Measurements from ENCODE around the gene MRC2. TPM values are rescaled to one million over a fixed set of nuclear protein-coding genes. Genes with fewer than 3 reads are reported as not detected.

The MRC2 gene
- total RNA-seq, 2 experiments from 2014 or later = 6.2 to 8.9 TPM

DNA sequence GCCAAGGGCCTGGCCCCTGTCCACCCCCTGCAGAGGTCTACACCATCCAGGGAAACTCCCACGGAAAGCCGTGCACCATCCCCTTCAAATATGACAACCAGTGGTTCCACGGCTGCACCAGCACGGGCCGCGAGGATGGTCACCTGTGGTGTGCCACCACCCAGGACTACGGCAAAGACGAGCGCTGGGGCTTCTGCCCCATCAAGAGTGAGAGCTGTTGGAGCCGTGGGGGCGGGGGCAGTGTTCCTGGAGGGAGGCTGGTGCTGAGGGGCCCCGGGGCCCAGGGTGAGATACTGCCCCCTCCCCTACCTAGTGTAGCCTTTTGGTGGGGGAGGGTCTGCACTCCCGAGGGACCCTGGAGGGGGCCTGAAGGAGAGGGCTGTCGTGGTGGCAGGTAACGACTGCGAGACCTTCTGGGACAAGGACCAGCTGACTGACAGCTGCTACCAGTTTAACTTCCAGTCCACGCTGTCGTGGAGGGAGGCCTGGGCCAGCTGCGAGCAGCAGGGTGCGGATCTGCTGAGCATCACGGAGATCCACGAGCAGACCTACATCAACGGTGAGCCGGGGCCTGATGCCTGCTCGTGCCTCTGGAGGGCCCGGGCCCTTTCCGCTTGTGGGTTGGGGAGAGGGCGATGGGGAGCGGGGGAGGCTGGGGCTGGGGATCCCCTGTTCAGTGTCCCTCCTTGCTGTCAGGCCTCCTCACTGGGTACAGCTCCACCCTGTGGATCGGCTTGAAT is 38.8 kb downstream of the MRC2 start:
- H3K4me3 Mint-ChIP-seq = no peak overlapping the region
- no peaks in the 10 kb centered on the region for H3K4me1 Mint-ChIP-seq
- H3K36me3 Mint-ChIP-seq (ENCODE audit: low read depth) = peaks cover 2% of the 10 kb centered on the region
- ChIA-PET CTCF (no interaction called here), POLR2A (no interaction called here)
- peaks cover 3% of the 10 kb centered on the region for H3K9me3 Mint-ChIP-seq
- no peak overlapping the region for H3K27ac Mint-ChIP-seq
- DNase-seq = no peak
- peaks cover 3% of the 10 kb centered on the region for H3K27me3 Mint-ChIP-seq

DNA sequence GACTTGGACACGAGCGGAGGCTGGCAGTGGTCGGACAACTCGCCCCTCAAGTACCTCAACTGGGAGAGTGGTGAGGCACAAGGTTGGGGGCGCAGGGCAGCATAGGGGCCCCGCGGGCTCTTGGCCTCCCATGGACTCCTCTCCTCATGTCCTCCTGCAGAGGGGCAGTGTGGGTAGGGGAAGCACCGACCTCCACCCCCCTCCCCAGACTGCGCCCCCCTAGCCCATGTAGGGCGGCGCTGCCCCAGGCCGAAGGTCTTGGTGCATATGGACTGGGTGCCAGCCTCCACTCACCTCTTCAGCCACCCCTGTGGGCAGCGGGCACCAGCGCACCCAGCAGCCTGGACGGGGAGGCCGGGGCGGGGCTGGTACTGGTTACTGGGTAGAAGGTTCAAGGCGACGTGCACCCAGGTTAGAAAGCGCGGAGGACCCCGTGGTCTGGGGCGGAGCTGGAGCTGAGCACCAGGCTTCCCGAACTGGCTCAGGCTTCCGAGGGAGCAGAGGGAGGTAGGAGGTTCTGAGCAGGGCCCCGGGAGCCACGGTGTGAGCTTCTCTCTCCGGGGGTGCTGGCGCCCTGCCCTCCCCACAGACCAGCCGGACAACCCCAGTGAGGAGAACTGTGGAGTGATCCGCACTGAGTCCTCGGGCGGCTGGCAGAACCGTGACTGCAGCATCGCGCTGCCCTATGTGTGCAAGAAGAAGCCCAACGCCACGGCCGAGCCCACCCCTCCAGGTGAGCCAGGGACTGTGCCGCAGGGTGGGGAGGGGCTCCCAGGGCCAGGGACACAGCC is 39.5 kb downstream of the MRC2 start:
- Mint-ChIP-seq H3K27ac (no peak overlapping the region), H3K9me3 (no peaks in the 10 kb centered on the region), H3K27me3 (no peaks in the 10 kb centered on the region), H3K36me3 (ENCODE audit: low read depth) (no peaks in the 10 kb centered on the region), H3K4me3 (no peak overlapping the region), H3K4me1 (peaks cover 2% of the 10 kb centered on the region)
- POLR2A ChIA-PET = no interaction called here
- no peak for DNase-seq
- CTCF ChIA-PET = no interaction called here

DNA sequence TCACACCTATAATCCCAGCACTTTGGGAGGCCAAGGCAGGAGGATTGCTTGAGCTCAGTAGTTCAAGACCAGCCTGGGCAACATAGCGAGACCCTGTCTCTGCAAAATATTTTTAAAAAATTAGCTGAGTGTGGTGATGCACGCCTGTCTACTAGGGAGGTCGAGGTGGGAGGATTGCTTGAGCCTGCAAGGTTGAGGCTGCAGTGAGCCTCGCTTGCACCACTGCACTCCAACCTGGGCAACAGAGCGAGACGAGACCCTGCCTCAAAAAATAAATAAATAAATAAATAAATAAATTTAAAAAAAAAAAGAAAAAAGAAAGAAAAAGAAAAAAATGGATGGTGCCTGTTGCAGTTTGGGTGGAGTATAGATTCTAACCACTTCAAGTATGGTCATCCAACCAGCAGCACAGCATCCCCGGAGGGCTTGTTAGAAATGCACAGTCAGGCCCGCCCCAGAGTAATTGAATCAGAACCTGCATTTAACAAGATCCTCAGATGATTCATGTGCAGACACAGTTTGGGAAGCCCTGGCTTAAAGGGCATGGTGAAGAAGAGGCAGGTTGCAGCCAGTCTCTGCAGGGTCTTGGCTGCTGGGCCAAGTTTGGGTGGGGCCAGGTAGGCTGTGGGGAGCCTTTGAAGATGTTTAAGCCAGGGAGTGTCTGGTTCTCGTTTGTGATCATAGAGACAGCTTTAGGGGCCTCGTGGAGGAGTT is 40.8 kb downstream of the MRC2 start:
- CTCF ChIA-PET = no interaction called here
- Mint-ChIP-seq H3K4me1 (peaks cover 5% of the 10 kb centered on the region), H3K27me3 (no peaks in the 10 kb centered on the region), H3K27ac (no peak overlapping the region), H3K36me3 (ENCODE audit: low read depth) (no peaks in the 10 kb centered on the region), H3K9me3 (no peaks in the 10 kb centered on the region), H3K4me3 (no peak overlapping the region)
- DNase-seq = no peak
- POLR2A ChIA-PET = no interaction called here

DNA sequence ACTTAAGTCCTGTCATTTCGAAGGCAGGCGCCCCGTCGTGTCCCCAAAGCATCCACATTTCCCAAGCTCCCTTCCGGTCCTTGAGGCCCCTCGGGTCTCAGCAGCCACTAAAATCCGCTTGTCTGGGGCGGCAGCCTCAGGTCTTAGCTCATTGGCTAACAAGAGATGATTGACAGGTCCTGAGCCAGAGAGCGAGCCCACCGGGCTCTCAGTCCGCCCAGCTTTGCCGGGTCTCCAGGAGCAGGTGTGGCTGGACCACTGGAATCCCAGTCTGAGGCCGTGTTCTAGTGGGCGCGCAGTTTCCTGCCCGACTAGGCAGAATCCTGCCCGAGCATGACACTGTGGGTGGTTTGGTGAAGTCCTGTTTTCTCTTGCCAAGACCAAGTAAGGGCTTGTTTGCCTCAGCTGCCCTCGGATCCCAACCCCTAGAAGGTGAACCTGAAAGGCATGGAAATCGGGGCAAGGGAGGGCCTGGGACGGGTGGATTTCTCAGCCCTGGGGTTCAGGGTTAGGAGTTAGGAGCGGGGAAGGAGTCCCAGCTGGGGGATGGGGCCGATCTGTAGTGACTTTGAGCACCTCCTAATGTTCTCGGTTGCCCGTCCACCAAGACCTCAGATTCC is 42.8 kb downstream of the MRC2 start:
- peaks cover 5% of the 10 kb centered on the region for H3K4me1 Mint-ChIP-seq
- CTCF ChIA-PET = no interaction called here

DNA sequence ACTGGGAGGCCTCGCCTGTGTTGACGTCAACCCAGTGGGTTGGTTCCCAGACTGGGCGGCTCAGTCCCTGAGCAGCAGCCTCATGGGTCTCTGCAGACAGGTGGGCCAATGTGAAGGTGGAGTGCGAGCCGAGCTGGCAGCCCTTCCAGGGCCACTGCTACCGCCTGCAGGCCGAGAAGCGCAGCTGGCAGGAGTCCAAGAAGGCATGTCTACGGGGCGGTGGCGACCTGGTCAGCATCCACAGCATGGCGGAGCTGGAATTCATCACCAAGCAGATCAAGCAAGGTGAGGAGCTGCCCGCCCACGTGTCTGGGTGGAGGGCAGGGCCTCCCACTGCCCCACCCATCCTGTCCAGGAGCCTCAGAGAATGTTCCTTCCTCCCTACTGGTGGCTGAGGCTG is 44.1 kb downstream of the MRC2 start:
- H3K27ac Mint-ChIP-seq = no peak overlapping the region
- no peak overlapping the region for H3K4me3 Mint-ChIP-seq
- H3K36me3 Mint-ChIP-seq (ENCODE audit: low read depth) = no peaks in the 10 kb centered on the region
- CTCF ChIA-PET = interaction anchor here (0.6 to 1.9 kb wide), 3 partner anchors 298 to 807 kb away, joined by 3 to 14 read pairs (median 3); no protein-coding TSS in a partner anchor
- no peak for DNase-seq
- peaks cover 5% of the 10 kb centered on the region for H3K4me1 Mint-ChIP-seq
- no peaks in the 10 kb centered on the region for H3K27me3 Mint-ChIP-seq
- no peaks in the 10 kb centered on the region for H3K9me3 Mint-ChIP-seq
- POLR2A ChIA-PET = interaction anchor here (1.0 kb wide), 1 partner anchor 50 kb away, joined by 5 read pairs; no protein-coding TSS in a partner anchor

More for the DNA sequence above, 42.8 kb downstream of the MRC2 start:
- Mint-ChIP-seq H3K27me3 (no peaks in the 10 kb centered on the region), H3K27ac (no peak overlapping the region), H3K9me3 (no peaks in the 10 kb centered on the region), H3K4me3 (no peak overlapping the region), H3K36me3 (ENCODE audit: low read depth) (no peaks in the 10 kb centered on the region)
- POLR2A ChIA-PET = no interaction called here
- no peak for DNase-seq

DNA sequence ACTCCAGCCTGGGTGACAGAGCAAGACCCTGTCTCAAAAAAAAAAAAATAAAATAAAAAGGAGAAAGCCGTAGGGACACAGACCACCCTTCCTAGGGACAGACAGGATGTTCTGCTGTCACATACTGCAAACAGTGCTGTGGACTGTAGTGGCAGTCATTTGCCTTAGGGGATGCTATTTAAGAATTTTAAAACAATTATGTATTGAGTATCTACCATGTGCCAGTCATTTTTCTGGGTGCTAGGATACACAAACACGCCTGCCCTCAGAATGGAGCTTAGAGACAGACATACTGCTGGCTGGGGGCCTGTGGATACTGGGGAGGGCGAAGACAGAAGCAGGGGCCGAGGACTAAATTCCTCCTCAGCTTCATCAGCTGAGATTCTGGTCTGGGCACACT is 45.5 kb downstream of the MRC2 start:
- no peak for DNase-seq
- CTCF ChIA-PET = interaction anchor here (0.7 to 1.9 kb wide), 8 partner anchors 10 to 734 kb away, joined by 3 to 14 read pairs (median 4); no protein-coding TSS in a partner anchor
- no peaks in the 10 kb centered on the region for H3K36me3 Mint-ChIP-seq (ENCODE audit: low read depth)
- H3K4me1 Mint-ChIP-seq = peaks cover 5% of the 10 kb centered on the region
- POLR2A ChIA-PET = interaction anchor here (0.7 to 0.8 kb wide), 3 partner anchors 26 to 734 kb away, joined by 3 read pairs; no protein-coding TSS in a partner anchor
- H3K27ac Mint-ChIP-seq = no peak overlapping the region
- no peak overlapping the region for H3K4me3 Mint-ChIP-seq
- H3K9me3 Mint-ChIP-seq = no peaks in the 10 kb centered on the region
- H3K27me3 Mint-ChIP-seq = no peaks in the 10 kb centered on the region

DNA sequence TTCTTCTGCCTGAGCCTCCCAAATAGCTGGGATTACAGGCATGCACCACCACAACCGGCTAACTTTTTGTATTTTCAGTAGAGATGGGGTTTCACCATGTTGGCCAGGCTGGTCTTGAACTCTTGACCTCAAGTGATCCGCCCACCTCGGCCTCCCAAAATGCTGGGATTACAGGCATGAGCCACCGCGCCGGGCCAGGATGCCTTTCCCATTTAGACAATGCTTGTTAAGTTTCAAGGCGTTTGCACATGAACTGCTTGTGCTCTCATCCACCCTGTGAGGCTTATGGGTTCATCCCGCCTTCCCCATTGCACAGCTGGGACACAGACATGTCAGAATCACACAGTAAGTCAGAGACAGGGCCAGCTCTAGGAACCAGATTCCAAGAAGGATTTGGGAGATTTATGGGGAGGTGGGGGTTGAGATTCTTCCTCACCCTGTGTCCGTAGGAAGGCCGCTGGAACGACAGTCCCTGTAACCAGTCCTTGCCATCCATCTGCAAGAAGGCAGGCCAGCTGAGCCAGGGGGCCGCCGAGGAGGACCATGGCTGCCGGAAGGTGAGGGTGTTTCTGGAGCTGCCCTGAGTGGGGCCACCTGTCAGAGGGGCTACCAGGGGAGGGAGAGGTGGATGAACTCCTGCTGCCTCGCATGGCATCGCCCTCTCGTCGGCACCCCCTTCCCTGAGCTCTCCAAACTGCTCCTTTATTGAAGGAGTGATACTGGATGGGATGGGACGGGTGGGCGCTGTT is 46.3 kb downstream of the MRC2 start:
- no peak overlapping the region for H3K27ac Mint-ChIP-seq
- H3K9me3 Mint-ChIP-seq = no peaks in the 10 kb centered on the region
- H3K36me3 Mint-ChIP-seq (ENCODE audit: low read depth) = no peaks in the 10 kb centered on the region
- DNase-seq = no peak
- no peaks in the 10 kb centered on the region for H3K27me3 Mint-ChIP-seq
- ChIA-PET CTCF (interaction anchor here (0.7 to 1.9 kb wide), 6 partner anchors 9 to 298 kb away, joined by 3 to 5 read pairs (median 4); no protein-coding TSS in a partner anchor), POLR2A (no interaction called here)
- H3K4me3 Mint-ChIP-seq = no peak overlapping the region
- peaks cover 5% of the 10 kb centered on the region for H3K4me1 Mint-ChIP-seq

DNA sequence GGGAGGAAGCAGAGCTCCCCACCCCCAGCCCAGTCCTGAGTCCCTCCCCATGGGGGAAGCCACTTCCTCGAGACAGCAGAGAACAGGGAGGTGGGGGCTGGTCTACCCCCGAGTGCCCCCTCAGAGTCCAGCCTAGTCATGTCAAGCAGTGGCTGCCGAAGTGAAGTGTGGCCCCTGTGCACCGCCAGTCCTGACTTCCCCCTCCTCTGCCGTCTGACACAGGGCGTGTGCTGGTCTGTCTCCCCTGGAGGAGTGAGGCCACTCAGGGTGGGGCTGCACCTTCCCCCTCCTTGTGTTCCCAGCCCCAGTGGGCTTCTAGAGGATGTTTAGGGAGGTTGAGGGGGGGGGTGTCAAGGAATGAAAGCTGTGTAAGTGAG is 46.9 kb downstream of the MRC2 start:
- H3K4me1 Mint-ChIP-seq = peaks cover 5% of the 10 kb centered on the region
- no peak overlapping the region for H3K27ac Mint-ChIP-seq
- ChIA-PET CTCF (interaction anchor here (1.0 kb wide), 1 partner anchor 9 kb away, joined by 3 read pairs; no protein-coding TSS in a partner anchor), POLR2A (no interaction called here)
- no peaks in the 10 kb centered on the region for H3K9me3 Mint-ChIP-seq
- no peak overlapping the region for H3K4me3 Mint-ChIP-seq
- no peak for DNase-seq
- no peaks in the 10 kb centered on the region for H3K36me3 Mint-ChIP-seq (ENCODE audit: low read depth)
- no peaks in the 10 kb centered on the region for H3K27me3 Mint-ChIP-seq

DNA sequence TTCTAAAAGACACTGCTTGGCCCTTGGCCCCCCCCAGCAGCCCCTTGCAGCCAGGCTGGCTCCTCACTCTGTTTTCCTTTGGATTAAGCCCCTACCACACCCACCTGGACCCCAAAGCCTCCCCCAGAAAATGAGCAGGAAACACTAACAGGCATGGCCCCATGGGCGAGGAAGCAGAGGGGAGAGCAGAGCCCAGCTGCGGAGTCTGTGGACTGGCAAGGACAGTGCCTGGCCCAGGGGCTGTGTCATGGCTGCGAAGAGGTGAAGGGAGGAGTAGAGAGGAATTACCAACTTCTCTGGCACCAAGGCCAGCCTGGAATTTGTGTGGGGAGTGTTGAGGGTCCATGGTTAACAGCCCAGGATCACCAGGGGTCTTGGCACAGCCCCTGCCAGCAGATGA is 47.4 kb downstream of the MRC2 start:
- ChIA-PET CTCF (no interaction called here), POLR2A (no interaction called here)
- Mint-ChIP-seq H3K27ac (no peak overlapping the region), H3K36me3 (ENCODE audit: low read depth) (no peaks in the 10 kb centered on the region), H3K4me1 (peaks cover 5% of the 10 kb centered on the region), H3K9me3 (no peaks in the 10 kb centered on the region), H3K27me3 (no peaks in the 10 kb centered on the region), H3K4me3 (no peak overlapping the region)
- DNase-seq = no peak

DNA sequence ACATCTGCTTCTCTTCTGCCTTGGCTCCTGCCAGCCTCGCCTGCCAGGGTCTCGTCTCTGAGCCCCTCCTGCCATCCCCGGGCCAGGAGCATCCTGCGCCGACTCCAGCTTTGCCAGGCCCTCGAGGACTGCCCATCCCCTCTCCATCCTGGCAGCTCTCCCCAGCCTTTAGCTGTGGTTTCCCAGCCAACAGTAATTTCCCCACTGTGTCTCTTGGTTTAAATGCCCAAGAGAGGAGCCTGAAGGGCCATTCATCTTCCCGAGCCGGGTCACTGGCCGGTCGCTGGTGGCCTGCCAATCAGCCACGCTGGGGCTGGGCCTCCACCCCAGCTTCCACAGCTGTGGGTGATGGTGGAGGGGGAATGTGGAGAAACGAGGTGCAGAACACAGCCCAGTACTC is 47.8 kb downstream of the MRC2 start:
- H3K9me3 Mint-ChIP-seq = no peaks in the 10 kb centered on the region
- ChIA-PET CTCF (no interaction called here), POLR2A (no interaction called here)
- no peak overlapping the region for H3K27ac Mint-ChIP-seq
- no peaks in the 10 kb centered on the region for H3K36me3 Mint-ChIP-seq (ENCODE audit: low read depth)
- DNase-seq = no peak
- H3K4me1 Mint-ChIP-seq = peaks cover 5% of the 10 kb centered on the region
- H3K27me3 Mint-ChIP-seq = no peaks in the 10 kb centered on the region
- no peak overlapping the region for H3K4me3 Mint-ChIP-seq

DNA sequence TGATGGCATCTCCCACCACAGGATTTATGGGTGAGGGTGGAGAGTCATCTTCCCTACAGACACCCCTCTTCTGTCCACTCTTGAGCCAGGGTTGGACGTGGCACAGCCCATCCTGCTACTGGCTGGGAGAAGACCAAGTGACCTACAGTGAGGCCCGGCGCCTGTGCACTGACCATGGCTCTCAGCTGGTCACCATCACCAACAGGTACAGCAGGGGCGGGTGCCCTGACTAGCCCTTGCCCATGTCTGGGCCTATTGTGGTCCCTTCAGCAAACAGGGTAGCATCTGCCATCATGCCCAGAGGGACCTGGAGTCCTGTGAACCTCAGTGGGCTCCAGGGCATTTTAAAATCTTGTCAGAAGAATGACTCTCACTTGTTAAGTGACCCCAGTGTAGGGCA is 48.2 kb downstream of the MRC2 start:
- POLR2A ChIA-PET = no interaction called here

DNA sequence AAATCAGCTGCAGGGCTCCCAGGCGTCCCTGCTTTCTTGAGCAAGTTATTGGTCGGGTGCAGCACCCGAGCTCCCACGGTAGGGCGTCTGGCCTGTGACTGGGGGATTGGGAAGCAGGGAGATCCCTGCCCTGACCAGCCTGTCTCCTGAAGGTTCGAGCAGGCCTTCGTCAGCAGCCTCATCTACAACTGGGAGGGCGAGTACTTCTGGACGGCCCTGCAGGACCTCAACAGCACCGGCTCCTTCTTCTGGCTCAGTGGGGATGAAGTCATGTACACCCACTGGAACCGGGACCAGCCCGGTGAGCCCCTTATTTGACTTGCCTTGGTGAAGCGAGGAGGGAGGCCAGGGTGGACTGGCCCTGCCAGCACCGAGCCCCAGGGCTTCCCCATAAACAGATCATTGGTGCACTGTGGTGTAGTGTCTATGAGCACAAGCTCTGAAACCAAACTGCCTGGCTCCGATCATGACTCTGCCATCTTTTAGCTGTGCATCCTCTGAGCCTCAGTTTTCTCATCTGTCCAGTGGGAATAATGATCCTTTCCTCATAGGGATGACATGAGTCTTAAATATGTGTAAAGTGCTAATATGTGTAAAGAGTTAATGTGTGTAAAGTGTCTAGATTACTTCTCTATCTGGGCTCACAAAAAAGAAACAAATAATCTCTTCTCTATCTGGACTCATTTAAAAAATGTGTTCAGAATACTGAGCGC is 48.9 kb downstream of the MRC2 start:
- no peak overlapping the region for H3K4me3 Mint-ChIP-seq
- no peak overlapping the region for H3K27ac Mint-ChIP-seq
- no peaks in the 10 kb centered on the region for H3K9me3 Mint-ChIP-seq
- ChIA-PET POLR2A (no interaction called here), CTCF (no interaction called here)
- peaks cover 5% of the 10 kb centered on the region for H3K4me1 Mint-ChIP-seq
- no peak for DNase-seq
- H3K27me3 Mint-ChIP-seq = no peaks in the 10 kb centered on the region
- H3K36me3 Mint-ChIP-seq (ENCODE audit: low read depth) = no peaks in the 10 kb centered on the region

More for the DNA sequence above, 48.2 kb downstream of the MRC2 start:
- H3K4me3 Mint-ChIP-seq = no peak overlapping the region
- H3K27me3 Mint-ChIP-seq = no peaks in the 10 kb centered on the region
- no peaks in the 10 kb centered on the region for H3K36me3 Mint-ChIP-seq (ENCODE audit: low read depth)
- no peaks in the 10 kb centered on the region for H3K9me3 Mint-ChIP-seq
- peaks cover 5% of the 10 kb centered on the region for H3K4me1 Mint-ChIP-seq
- no peak overlapping the region for H3K27ac Mint-ChIP-seq
- CTCF ChIA-PET = no interaction called here
- no peak for DNase-seq

Measured in activated CD4-positive, alpha-beta memory T cell treated with anti-CD3 and anti-CD28 coated beads, Interleukin-2, amount 10 ng/mL, durations not matched to agents 7 days and 5 days (primary cell).